ENCODE data around the gene GRIN2A.

Gene GRIN2A

GRCh38 chr16:10182222-10183053, at the start of gene GRIN2A:
TSS of gene GRIN2A (minus strand) at chr16:10182428. CDS start at chr16:10180411, 2,017 bp downstream.
- no peak for DNase-seq (ENCODE audit: low read depth)

GRCh38 chr16:10231563-10231962, 49.3 kb upstream of the GRIN2A start:
- no peak for DNase-seq (ENCODE audit: low read depth)

GRCh38 chr16:10228779-10229178, 46.6 kb upstream of the GRIN2A start:
- DNase-seq (ENCODE audit: low read depth): no peak

DNA sequence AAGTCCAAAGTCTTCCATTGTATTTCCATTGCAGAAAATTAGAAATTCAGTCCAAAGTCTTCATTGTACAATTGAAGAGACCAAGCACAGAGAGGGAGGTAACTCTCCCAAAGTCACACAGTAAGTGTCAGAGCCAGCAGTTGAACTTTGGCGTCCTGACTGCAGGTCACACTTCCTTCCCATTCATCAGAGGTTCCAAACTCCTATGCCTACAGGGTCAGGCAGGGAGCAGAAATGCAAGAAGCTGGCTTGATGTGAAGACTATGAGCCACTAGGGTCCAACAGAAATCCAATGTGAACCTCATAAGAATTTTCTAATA, 44.7 kb upstream of the GRIN2A start:
- DNase-seq (ENCODE audit: low read depth): no peak

- DNase-seq (ENCODE audit: low read depth): no peak
Measured at GRCh38 chr16:10226141-10226986, 44.1 kb upstream of the GRIN2A start.

- DNase-seq (ENCODE audit: low read depth): no peak
Measured at GRCh38 chr16:10225653-10226052, 43.4 kb upstream of the GRIN2A start.

GRCh38 chr16:10224850-10225249, 42.6 kb upstream of the GRIN2A start:
- DNase-seq (ENCODE audit: low read depth): no peak

DNA sequence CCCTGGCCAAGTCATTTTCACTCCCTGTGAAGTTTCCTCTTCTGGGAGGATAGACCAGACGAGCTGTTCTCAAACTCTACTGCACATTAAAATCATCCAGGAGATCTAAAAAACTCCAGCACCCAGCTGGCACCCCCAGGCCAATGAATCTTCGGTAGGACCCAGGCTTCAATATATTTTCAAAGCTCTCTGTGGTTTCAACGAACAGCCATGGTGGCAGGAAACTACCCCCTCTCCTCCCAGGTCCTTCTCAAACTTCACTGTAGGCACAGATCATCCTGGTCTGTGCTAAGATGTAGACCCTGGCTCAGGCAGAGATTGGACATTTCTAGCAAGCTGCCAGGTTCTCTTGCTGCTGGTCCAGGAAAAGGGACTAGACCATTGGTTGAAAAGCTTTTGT, 38.7 kb upstream of the GRIN2A start:
- no peak for DNase-seq (ENCODE audit: low read depth)

DNA sequence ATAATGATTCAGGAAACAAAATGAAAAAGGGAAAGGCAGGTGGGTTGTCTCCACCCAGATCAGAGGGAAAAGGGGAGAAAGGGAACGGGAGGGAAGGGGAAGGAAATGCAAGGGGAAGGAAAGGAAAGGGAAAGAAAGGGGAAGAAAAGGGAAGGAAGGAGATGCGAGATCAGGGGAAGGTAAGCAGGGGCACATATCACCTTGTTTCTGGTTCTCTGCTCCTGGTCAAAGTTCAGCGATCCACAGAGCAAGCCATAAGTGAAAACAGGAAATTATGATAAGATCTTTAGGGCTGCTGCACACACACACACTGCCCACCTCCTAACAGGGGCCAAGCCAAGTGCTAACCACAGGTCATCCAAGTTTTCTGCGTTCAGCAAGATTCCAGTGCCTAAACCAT, 37.5 kb upstream of the GRIN2A start:
- DNase-seq (ENCODE audit: low read depth): no peak

DNA sequence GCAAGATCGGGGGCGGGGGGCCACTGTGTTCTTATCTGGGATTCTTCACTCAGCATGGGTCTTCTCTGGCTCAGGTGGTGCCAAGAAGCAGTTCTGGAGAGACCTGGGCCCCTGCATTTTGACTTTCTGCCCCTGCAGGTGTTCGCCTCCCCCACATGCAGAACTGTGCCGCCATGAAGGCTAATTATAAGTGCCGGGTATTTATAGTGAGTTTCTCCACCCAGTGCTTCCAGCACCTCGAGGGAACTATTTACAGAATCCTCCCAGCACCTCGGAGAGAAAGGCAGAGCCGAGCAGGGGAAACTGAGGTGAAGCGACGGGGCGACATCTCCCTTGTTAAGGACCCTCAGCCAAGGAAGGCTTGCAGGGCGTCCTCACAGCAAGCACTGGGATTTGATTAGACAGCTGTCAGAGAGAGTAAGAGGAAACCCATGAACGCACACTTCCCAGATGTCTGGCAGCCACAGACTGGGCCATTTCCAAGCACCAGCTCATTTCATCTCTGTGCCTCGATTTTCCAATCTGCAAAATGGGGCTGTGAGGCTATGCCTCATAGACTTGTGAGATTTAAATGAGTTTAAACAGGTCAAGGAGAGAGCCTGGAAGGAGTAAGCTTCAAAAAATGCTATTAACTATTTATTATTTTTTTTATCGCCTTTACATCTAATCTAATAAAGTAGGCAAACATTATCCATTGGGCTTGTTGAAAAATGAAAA, 36.4 kb upstream of the GRIN2A start:
- DNase-seq (ENCODE audit: low read depth): no peak

- no peak for DNase-seq (ENCODE audit: low read depth)
Measured at GRCh38 chr16:10213748-10214147, 31.5 kb upstream of the GRIN2A start.

GRCh38 chr16:10210944-10211343, 28.7 kb upstream of the GRIN2A start:
- no peak for DNase-seq (ENCODE audit: low read depth)

DNA sequence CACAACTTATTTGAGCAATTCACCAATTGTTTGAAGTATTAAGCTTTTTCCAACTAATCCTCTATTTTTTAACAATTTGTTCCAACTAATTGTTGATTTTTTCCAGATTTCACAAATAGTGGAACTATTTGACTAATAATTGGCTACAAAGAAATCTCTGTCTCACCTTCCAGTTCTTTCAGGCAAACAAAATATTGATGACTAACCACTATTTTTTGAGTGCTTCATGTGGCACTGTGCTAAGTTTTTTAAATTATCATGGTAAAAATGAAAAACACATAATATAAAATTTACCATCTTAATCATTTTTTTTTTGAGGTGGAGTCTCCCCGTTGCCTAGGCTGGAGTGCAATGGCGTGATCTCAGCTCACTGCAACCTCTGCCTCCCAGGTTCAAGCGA, 24.6 kb upstream of the GRIN2A start:
- no peak for DNase-seq (ENCODE audit: low read depth)

GRCh38 chr16:10206215-10206614, 24.0 kb upstream of the GRIN2A start:
- DNase-seq (ENCODE audit: low read depth): no peak

- DNase-seq (ENCODE audit: low read depth): no peak
Measured at GRCh38 chr16:10205688-10206087, 23.5 kb upstream of the GRIN2A start.

- no peak for DNase-seq (ENCODE audit: low read depth)
Measured at GRCh38 chr16:10202649-10203048, 20.4 kb upstream of the GRIN2A start.

DNA sequence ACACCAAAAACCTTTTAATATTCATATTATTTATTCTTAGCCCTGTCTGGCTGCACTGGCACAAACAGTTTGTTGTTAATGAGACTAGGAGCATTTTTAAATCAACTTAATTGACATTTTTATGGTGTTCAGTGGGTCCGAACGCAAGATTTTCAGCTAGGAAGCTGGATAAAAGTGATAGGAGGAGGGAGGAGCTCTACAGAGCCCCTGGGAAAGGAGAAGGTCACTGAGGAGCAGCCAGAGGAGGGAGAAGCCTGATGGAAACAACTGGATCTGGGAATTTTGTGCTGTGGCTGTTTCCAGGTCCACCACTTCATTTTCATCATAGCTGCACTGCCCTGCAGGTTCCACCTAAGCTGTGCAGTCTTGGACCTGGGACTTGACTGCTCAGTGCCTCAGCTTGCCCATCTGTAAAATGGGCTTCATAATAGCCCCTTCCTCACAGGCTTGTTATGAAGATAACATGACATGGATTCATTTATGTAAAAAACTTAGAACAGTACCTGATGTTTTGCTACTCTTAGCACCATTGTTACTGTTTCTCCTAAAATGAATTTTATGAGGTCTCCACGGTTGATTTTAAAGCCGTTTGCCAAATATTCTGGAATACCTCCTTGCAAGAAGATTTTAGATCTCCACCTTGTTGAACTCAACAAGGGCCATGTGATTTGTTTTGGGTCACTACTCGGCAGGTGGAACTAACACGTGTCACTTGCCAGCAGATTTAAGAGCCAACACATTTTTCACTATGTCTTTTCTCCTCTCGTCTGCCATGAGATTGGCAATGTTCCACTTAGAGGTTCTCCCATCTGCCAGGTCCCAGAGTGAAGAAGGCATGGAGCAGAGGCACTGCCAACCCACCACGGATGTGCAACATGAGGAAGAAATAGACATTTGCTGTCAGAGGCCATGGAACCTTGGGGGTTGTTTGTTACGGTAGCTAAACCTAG, 18.7 kb upstream of the GRIN2A start:
- DNase-seq (ENCODE audit: low read depth): no peak

DNA sequence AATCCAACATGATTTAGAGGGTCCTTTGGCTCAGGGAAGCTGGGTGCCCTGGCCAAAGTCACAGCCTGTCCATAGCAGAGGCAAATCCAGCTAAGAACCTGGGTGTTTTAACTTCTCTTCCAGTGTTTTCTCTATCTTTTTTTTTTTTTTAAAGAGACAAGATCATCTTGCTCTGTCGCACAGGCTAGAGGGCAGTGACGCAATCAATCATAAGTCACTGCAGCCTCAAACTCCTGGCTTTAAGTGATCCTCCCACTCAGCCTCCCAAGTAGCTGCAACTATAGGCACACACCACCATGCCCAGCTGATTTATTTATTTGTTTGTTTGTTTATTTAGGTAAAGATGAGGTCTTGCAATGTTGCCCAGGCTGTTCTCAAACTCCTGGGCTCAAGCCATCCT, 14.8 kb upstream of the GRIN2A start:
- no peak for DNase-seq (ENCODE audit: low read depth)

DNA sequence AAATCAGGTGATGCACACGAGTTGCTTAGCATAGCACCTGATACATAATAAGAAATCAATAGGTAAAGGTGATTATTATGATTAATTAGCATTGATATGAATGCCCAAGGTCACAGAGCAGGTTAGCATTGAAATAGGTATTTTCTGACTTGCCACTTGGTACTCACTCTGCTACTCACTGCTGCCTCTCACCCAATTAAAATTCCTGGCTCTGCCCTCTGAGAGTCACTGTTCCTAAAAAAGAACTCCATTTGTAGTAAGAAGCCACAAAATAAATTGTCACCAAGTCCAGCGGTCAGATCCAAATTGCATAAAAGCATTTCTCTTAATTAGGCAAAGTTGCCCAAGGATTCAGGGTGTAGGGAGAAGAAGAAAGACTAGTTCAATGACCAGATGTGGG, 8.9 kb upstream of the GRIN2A start:
- DNase-seq (ENCODE audit: low read depth): no peak

DNA sequence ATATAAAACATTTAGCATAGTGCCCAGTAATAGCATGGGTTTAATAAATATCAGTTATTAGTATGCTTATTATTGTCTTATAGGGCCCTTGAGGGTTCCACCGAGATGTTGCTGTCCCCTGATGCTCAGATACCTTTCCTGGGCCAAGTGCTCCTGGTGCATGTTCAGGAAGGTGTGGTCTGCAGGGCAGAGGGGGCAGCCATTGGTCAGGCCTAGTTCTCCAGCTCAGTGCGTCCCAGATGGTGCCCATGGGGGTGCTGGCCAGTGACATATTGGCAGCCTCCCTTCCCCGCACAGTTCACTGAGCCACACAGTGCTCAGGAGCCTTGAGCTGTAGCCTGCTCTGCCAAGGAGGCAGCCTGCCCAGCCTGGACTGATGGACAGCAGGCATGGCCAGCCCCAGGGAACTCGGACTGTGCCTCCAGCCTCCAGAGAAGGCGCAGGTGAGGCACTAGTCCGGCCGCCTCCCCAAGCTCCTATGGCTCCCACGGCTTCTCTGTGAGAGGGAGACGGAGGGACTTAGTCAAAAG, 7.7 kb upstream of the GRIN2A start:
- DNase-seq (ENCODE audit: low read depth): no peak

GRCh38 chr16:10188236-10188635, 6.0 kb upstream of the GRIN2A start:
- DNase-seq (ENCODE audit: low read depth): no peak
